Measurements from ENCODE around the gene ZCCHC8. TPM values are rescaled to one million over a fixed set of nuclear protein-coding genes. Genes with fewer than 3 reads are reported as not detected.

ZCCHC8 gene
- total and polyA plus RNA-seq, 2 of the 8 experiments (the other 6 are each of a cell fraction or from before 2014, with no cell fraction given), result 13.8 to 28.9 TPM

GRCh38 chr12:122526683-122527477 is 26.1 kb upstream of the ZCCHC8 start, which contains the start of the genes KNTC1 and RSRC2:
Gene KNTC1, plus strand, starts transcription at chr12:122527249. Its CDS starts 2,815 bp downstream, at chr12:122530064.
Gene RSRC2, minus strand, starts transcription at chr12:122526936. Its CDS starts 83 bp downstream, at chr12:122526853.
- peak within 1 kb of the TSS; percentile 100 for H3K27ac ChIP-seq (ENCODE audit: low read depth, low read length)
- peak within 1 kb of the TSS; percentile 94 for H2AFZ ChIP-seq (ENCODE audit: low read length)
- H2BK12ac ChIP-seq (ENCODE audit: low read depth, low read length), result peak within 1 kb of the TSS; percentile 98; the same call in 1 of the 2 replicates
- FAIRE-seq (peak; percentile 86), DNase-seq (ENCODE audit: low read depth in 1 of 2, low spot score in 2 of 2) (peak; percentile 93 to 98)
- peaks cover 3 to 14% of the 10 kb centered on the region in 2 experiments for H4K20me1 ChIP-seq (replicated peaks in 1 of 2; ENCODE audit: control insufficient read depth in 1 of 2, insufficient read depth in 2 of 2, low read length in 2 of 2)
- H3K79me1 ChIP-seq (ENCODE audit: low read depth, low read length), result peaks cover 3% of the 10 kb centered on the region; the same call in 1 of the 2 replicates
- whole genome bisulfite sequencing, 2 experiments (ENCODE audit: extremely low coverage in 1 of 2, insufficient coverage in 1 of 2, insufficient read length in 1 of 2, insufficient replicate concordance in 2 of 2, low coverage in 1 of 2, low lambda C conversion rate in 2 of 2, missing lambda C conversion rate in 1 of 2), result 1% methylated on average over 51 of the region's 51 CpGs; no CpG with 5 or more reads in 1 of the 2 experiments
- H3K79me2 ChIP-seq (ENCODE audit: control insufficient read depth in 1 of 2, insufficient read depth in 2 of 2, low read length in 2 of 2), result peaks cover 54 to 90% of the 10 kb centered on the region in 2 experiments
- H2BK20ac ChIP-seq (ENCODE audit: low read length), result peak within 1 kb of the TSS; percentile 41; the same call in 1 of the 2 replicates
- H2BK120ac ChIP-seq (replicated peaks; ENCODE audit: low read depth, low read length), result peak within 1 kb of the TSS; percentile 69
- peaks cover 2 to 43% (median 14%) of the 10 kb centered on the region in 4 experiments; a peak in 6 of 8 replicates for H3K36me3 ChIP-seq (ENCODE audit: control insufficient read depth in 2 of 4, insufficient read depth in 4 of 4, low read length in 3 of 4)
- peak within 1 kb of the TSS; percentile 31 for H3K14ac ChIP-seq (ENCODE audit: insufficient read length)
- peaks cover 10% of the 10 kb centered on the region for H3K23me2 ChIP-seq (ENCODE audit: low read depth, low read length)
- H3K9ac ChIP-seq (replicated peaks in 1 of 4; ENCODE audit: extremely low read depth in 1 of 4, low read depth in 3 of 4, low read length in 3 of 4), result peak within 1 kb of the TSS; percentile 98 to 100 (median 100)
- H4K8ac ChIP-seq (ENCODE audit: extremely low read depth, insufficient read depth, low read length), result peak within 1 kb of the TSS; percentile 100
- peak within 1 kb of the TSS; percentile 93 for H4K5ac ChIP-seq (ENCODE audit: insufficient read length, low read depth, low read length)
- H2BK15ac ChIP-seq (ENCODE audit: low read length), result 0 out of 2 replicates have a peak within 1 kb of the TSS, but pooled peaks have one; percentile 88
- peak within 1 kb of the TSS; percentile 82 to 93 for H3K4me2 ChIP-seq (ENCODE audit: insufficient read depth in 1 of 2, low read depth in 2 of 2, low read length in 2 of 2)
- H3K18ac ChIP-seq (ENCODE audit: extremely low read depth, low read length), result peak within 1 kb of the TSS; percentile 98
- no peaks in the 10 kb centered on the region; a peak in 4 of 7 replicates for H3K4me1 ChIP-seq (replicated peaks in 1 of 4; ENCODE audit: control insufficient read depth in 3 of 4, insufficient read depth in 4 of 4, low read length in 3 of 4)
- no peaks in the 10 kb centered on the region for H3K27me3 ChIP-seq (replicated peaks in 1 of 4; ENCODE audit: control insufficient read depth in 3 of 4, extremely low read depth in 1 of 4, insufficient read depth in 3 of 4, low read length in 3 of 4)
- H3K4ac ChIP-seq (replicated peaks; ENCODE audit: insufficient read length, low read depth, low read length), result peak within 1 kb of the TSS; percentile 98
- peak within 1 kb of the TSS; percentile 99 for H2AK5ac ChIP-seq (ENCODE audit: low read depth, low read length)
- peak within 1 kb of the TSS; percentile 96 to 99 (median 98) for H3K4me3 ChIP-seq (ENCODE audit: extremely low read depth in 1 of 4, insufficient read depth in 2 of 4, low read depth in 3 of 4, low read length in 4 of 4)
- POLR2A ChIA-PET (ENCODE audit: partially characterized antibody), result interaction anchor here (0.7 to 49.0 kb wide), 34 partner anchors 0 to 255 kb away, joined by 3 to 1221 read pairs (median 4); partner anchors contain the start of genes DENR, KNTC1, RSRC2 and ZCCHC8
- peak within 1 kb of the TSS; percentile 98 for H3K56ac ChIP-seq (replicated peaks; ENCODE audit: insufficient read length, low read depth, low read length)
- H2BK5ac ChIP-seq (ENCODE audit: low read depth, low read length), result peak within 1 kb of the TSS; percentile 100
- no peaks in the 10 kb centered on the region for H3K9me3 ChIP-seq (ENCODE audit: insufficient read depth in 2 of 2, low read depth in 1 of 2, low read length in 1 of 2)
- H3K23ac ChIP-seq (ENCODE audit: insufficient read length), result no peak within 1 kb of the TSS
- CTCF ChIA-PET (ENCODE audit: partially characterized antibody), result interaction anchor here (1.3 kb wide), 1 partner anchor 24 kb away, joined by 3 read pairs; no protein-coding TSS in a partner anchor
- H4K91ac ChIP-seq (replicated peaks; ENCODE audit: insufficient read length, low read length), result peak within 1 kb of the TSS; percentile 83
- TF ChIP-seq RBBP5 (IDR thresholded peaks at IDR 0.05; ENCODE audit: borderline replicate concordance, low read depth, low read length) (peak; percentile 81; the same call in 1 of the 2 replicates), HDAC6 (IDR thresholded peaks at IDR 0.05; ENCODE audit: low read depth, low read length) (no peak), YY1 (IDR thresholded peaks at IDR 0.05; ENCODE audit: low read depth, low read length) (peak; percentile 99), GTF2F1 (IDR thresholded peaks at IDR 0.05; ENCODE audit: borderline replicate concordance, low read depth, low read length) (peak; percentile 88; the same call in 1 of the 2 replicates), EGR1 (IDR thresholded peaks at IDR 0.05; ENCODE audit: borderline replicate concordance, low read depth, low read length) (peak; percentile 78), CBX8 (IDR thresholded peaks at IDR 0.05; ENCODE audit: borderline replicate concordance, low read depth, low read length) (no peak), POLR2AphosphoS5 (IDR thresholded peaks at IDR 0.05; ENCODE audit: low read depth, low read length) (peak; percentile 95), ASH2L (IDR thresholded peaks at IDR 0.05; ENCODE audit: low read length) (peak; percentile 67), CHD1 (IDR thresholded peaks at IDR 0.05; ENCODE audit: low read depth, low read length) (no peak), MAFK (IDR thresholded peaks at IDR 0.05; ENCODE audit: low read depth, low read length) (no peak), GABPA (IDR thresholded peaks at IDR 0.05; ENCODE audit: borderline replicate concordance, insufficient read depth, low read length) (peak; percentile 67; the same call in 1 of the 2 replicates), SP1 (IDR thresholded peaks at IDR 0.05; ENCODE audit: low read depth, low read length) (peak; percentile 78)

Data from H1 (cell line).